Activated B cell treated with CpG ODN at 0.5 μM for 24 hours (primary cell): ENCODE results near the gene MACROD2. TPM values are rescaled to one million over a fixed set of nuclear protein-coding genes. Genes with fewer than 3 reads are reported as not detected.

ENCODE experiments used
- ATAC-seq: fragments of 200-7000 bp; cut with Tn5 transposase; one replicate; pipeline ENCODE4 v1.10.0; 2021; ENCODE audit warnings: low read depth, mild to moderate bottlenecking, moderate library complexity
- CTCF ChIA-PET: fragments of 350-600 bp; sonication (Branson Sonifier 250); formaldehyde crosslinking; loops from one replicate; lab custom pipeline; 2021; ENCODE audit warnings: antibody characterized with exemption; lab: Charles Lee
- POLR2A ChIA-PET: fragments of 350-600 bp; sonication (Branson Sonifier 250); formaldehyde crosslinking; loops from one replicate; lab custom pipeline; 2021; ENCODE audit warnings: antibody characterized with exemption; lab: Charles Lee
- DNase-seq: peaks from one replicate; pipeline ENCODE4 v3.0.0; 2022
- H3K27ac Mint-ChIP-seq: one replicate; pipeline ENCODE4 v1.8.0; 2020; ENCODE audit warnings: mixed read lengths
- H3K27me3 Mint-ChIP-seq: one replicate; pipeline ENCODE4 v1.8.0; 2021; ENCODE audit warnings: mixed read lengths
- H3K36me3 Mint-ChIP-seq: one replicate; pipeline ENCODE4 v1.8.0; 2021; ENCODE audit warnings: low read depth, mixed read lengths
- H3K4me1 Mint-ChIP-seq: one replicate; pipeline ENCODE4 v1.8.0; 2021; ENCODE audit warnings: mixed read lengths
- H3K4me3 Mint-ChIP-seq: one replicate; pipeline ENCODE4 v1.8.0; 2020; ENCODE audit warnings: mild to moderate bottlenecking, mixed read lengths
- H3K9me3 Mint-ChIP-seq: one replicate; pipeline ENCODE4 v1.8.0; 2020; ENCODE audit warnings: mixed read lengths
- intact Hi-C: fragments of 100-400 bp; cut with micrococcal nuclease; formaldehyde crosslinking; loops from one replicate; pipeline ENCODE4 v1.15.1; 2024
- total RNA-seq: library from RNA; stranded (reverse); gene quantifications from 2 replicates; pipeline ENCODE4 v1.2.3, GENCODE V29; 2022
- TF ChIP-seq, protein P1 (sequence below): fragments of 200-600 bp; IDR thresholded peaks from one replicate; pipeline ENCODE4 v1.8.0; 2022; ENCODE audit warnings: antibody characterized with exemption, mild to moderate bottlenecking

The MACROD2 gene
- total RNA-seq, 1 donor from 2014 or later = 55.1 TPM

- no peaks in the 10 kb centered on the region for H3K27me3 Mint-ChIP-seq
- TF ChIP-seq, protein P1, sequence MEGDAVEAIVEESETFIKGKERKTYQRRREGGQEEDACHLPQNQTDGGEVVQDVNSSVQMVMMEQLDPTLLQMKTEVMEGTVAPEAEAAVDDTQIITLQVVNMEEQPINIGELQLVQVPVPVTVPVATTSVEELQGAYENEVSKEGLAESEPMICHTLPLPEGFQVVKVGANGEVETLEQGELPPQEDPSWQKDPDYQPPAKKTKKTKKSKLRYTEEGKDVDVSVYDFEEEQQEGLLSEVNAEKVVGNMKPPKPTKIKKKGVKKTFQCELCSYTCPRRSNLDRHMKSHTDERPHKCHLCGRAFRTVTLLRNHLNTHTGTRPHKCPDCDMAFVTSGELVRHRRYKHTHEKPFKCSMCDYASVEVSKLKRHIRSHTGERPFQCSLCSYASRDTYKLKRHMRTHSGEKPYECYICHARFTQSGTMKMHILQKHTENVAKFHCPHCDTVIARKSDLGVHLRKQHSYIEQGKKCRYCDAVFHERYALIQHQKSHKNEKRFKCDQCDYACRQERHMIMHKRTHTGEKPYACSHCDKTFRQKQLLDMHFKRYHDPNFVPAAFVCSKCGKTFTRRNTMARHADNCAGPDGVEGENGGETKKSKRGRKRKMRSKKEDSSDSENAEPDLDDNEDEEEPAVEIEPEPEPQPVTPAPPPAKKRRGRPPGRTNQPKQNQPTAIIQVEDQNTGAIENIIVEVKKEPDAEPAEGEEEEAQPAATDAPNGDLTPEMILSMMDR = no peak
- H3K36me3 Mint-ChIP-seq = peaks cover 25% of the 10 kb centered on the region
- H3K27ac Mint-ChIP-seq = no peak overlapping the region
- no peak overlapping the region for H3K4me3 Mint-ChIP-seq
- ATAC-seq (no peak), DNase-seq (no peak)
- peaks cover 60% of the 10 kb centered on the region for H3K4me1 Mint-ChIP-seq
- ChIA-PET CTCF (no interaction called here), POLR2A (no interaction called here)
- intact Hi-C loops = no loop called here
- no peaks in the 10 kb centered on the region for H3K9me3 Mint-ChIP-seq
Measured at GRCh38 chr20:15916623-15917022, 1921.3 kb downstream of the MACROD2 start.

DNA sequence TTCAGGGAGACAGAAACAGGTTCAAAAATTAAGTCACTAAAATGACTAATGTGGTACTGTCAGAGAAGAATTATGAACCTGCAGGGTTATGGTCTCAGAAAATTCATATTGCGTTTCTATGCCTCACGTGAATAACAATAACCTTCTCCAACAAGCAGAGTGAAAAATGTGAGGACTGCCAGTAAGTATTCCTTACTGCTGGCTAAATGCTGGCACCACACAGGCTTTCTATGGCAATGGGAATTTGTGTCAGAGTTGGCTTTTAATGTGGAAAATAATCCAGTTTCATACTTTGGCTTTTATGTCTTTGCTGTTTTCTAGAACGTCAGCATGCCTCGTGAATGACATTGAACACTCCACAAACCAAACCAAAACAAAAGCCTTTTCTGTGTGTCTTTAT lies 1922.0 kb downstream of the MACROD2 start:
- no peak for ATAC-seq
- ChIA-PET POLR2A (no interaction called here), CTCF (no interaction called here)
- no peak for DNase-seq
- H3K27ac Mint-ChIP-seq = no peak overlapping the region
- intact Hi-C loops = no loop called here
- H3K27me3 Mint-ChIP-seq = no peaks in the 10 kb centered on the region
- TF ChIP-seq, protein P1 = no peak
- H3K4me3 Mint-ChIP-seq = no peak overlapping the region
- H3K9me3 Mint-ChIP-seq = no peaks in the 10 kb centered on the region
- H3K36me3 Mint-ChIP-seq = peaks cover 25% of the 10 kb centered on the region
- H3K4me1 Mint-ChIP-seq = peaks cover 65% of the 10 kb centered on the region

- ChIA-PET POLR2A (no interaction called here), CTCF (no interaction called here)
- Mint-ChIP-seq H3K9me3 (no peaks in the 10 kb centered on the region), H3K4me1 (peaks cover 76% of the 10 kb centered on the region), H3K27me3 (no peaks in the 10 kb centered on the region), H3K4me3 (no peak overlapping the region), H3K36me3 (peaks cover 25% of the 10 kb centered on the region), H3K27ac (peak overlapping the region; percentile 75)
- ATAC-seq (no peak), DNase-seq (no peak)
- intact Hi-C loops = no loop called here
- TF ChIP-seq, protein P1 = no peak
Measured at GRCh38 chr20:15918631-15919030, 1923.3 kb downstream of the MACROD2 start.

DNA sequence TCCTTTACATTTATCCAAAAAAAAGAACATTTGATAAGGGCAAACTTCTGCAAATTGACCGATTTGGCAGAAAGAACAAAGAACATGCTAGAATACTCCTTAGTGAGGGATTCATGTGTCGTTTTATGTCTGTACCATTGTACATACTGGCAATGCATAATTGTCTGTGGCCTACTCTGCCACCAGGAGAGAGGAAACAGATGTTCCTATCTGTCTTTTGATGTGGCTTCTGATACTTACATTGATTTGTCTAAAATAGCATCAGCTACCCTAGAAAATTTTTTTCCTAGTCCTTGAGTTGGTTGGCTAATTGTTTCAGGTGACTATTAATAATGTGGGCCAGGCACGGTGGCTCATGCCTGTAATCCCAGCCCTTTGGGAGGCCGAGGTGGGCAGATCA lies 1923.8 kb downstream of the MACROD2 start:
- peaks cover 25% of the 10 kb centered on the region for H3K36me3 Mint-ChIP-seq
- peak overlapping the region; percentile 75 for H3K27ac Mint-ChIP-seq
- ChIA-PET CTCF (no interaction called here), POLR2A (no interaction called here)
- intact Hi-C loops = no loop called here
- peaks cover 77% of the 10 kb centered on the region for H3K4me1 Mint-ChIP-seq
- H3K4me3 Mint-ChIP-seq = peak overlapping the region; percentile 44
- ATAC-seq (no peak), DNase-seq (no peak)
- H3K9me3 Mint-ChIP-seq = no peaks in the 10 kb centered on the region
- H3K27me3 Mint-ChIP-seq = no peaks in the 10 kb centered on the region
- TF ChIP-seq, protein P1 = no peak

DNA sequence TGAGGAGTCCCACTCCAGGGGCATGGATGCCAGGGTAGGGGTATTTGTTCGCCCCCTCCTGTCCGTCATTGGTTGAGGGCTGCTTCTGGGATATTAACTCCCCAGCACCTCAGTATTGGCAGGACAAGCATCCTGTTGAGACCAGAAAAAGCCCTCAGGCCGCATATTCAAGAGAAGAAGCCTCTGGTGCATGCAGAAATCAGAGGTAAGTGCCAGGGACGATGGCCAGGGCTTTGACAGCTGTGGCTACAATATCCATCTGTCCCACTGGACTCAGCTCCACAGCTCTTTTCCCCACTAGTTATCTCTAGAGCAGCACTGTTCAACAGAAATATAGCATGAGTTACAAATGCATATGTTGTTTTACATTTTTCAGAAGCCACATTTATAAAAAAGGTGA lies 1926.6 kb downstream of the MACROD2 start:
- intact Hi-C loops = loop anchor here (2.0 to 5.0 kb wide), 7 partner anchors 27 to 605 kb away; no protein-coding TSS in a partner anchor
- Mint-ChIP-seq H3K27me3 (no peaks in the 10 kb centered on the region), H3K4me3 (peak overlapping the region; percentile 78), H3K36me3 (peaks cover 14% of the 10 kb centered on the region), H3K4me1 (peaks cover 77% of the 10 kb centered on the region), H3K9me3 (no peaks in the 10 kb centered on the region), H3K27ac (peak overlapping the region; percentile 96)
- TF ChIP-seq, protein P1 = no peak
- CTCF ChIA-PET = no interaction called here
- ATAC-seq (no peak), DNase-seq (no peak)
- POLR2A ChIA-PET = interaction anchor here (0.5 to 2.4 kb wide), 3 partner anchors 12 to 64 kb away, joined by 3 to 12 read pairs (median 12); no protein-coding TSS in a partner anchor
